Measurements from ENCODE around the gene CSF3R. TPM values are rescaled to one million over a fixed set of nuclear protein-coding genes. Genes with fewer than 3 reads are reported as not detected.

Gene CSF3R
- total and polyA plus RNA-seq, 2 donors (not counting 1 experiment from before 2014, with no cell fraction given) = 0.30 to 6.3 TPM

GRCh38 chr1:36520771-36521420 lies 38.2 kb upstream of the CSF3R start:
- Histone ChIP-seq H2AFZ (ENCODE audit: insufficient read depth, low read depth, low read length, poor library complexity, severe bottlenecking) (no peak overlapping the region), H3K4me2 (replicated peaks; ENCODE audit: low read depth, low read length, poor library complexity, severe bottlenecking) (no peak overlapping the region), H3K27me3 (replicated peaks in 1 of 4; ENCODE audit: control extremely low read depth in 1 of 4, control insufficient read depth in 3 of 4, insufficient read depth in 4 of 4, low read length in 3 of 4) (no peaks in the 10 kb centered on the region), H3K9me3 (ENCODE audit: control extremely low read depth in 1 of 3, control insufficient read depth in 2 of 3, insufficient read depth in 1 of 3, low read length in 2 of 3) (peaks cover 0 to 2% (median 0%) of the 10 kb centered on the region in 3 donors), H3K36me3 (replicated peaks in 1 of 2; ENCODE audit: control extremely low read depth in 1 of 2, control insufficient read depth in 1 of 2, extremely low read depth in 1 of 2, insufficient read depth in 2 of 2, low read length in 1 of 2) (no peaks in the 10 kb centered on the region), H3K79me2 (ENCODE audit: control insufficient read depth, insufficient read depth, low read length) (no peaks in the 10 kb centered on the region), H4K20me1 (ENCODE audit: control insufficient read depth, insufficient read depth, low read length, poor library complexity, severe bottlenecking) (no peaks in the 10 kb centered on the region), H3K27ac (ENCODE audit: low read length in 2 of 2) (no peak overlapping the region), H3K4me3 (ENCODE audit: control extremely low read depth in 1 of 5, extremely low read depth in 1 of 5, insufficient read depth in 1 of 5, low read depth in 2 of 5, low read length in 4 of 5) (no peak overlapping the region), H3K4me1 (ENCODE audit: control insufficient read depth in 2 of 2, insufficient read depth in 2 of 2, low read length in 2 of 2) (no peaks in the 10 kb centered on the region), H3K9ac (ENCODE audit: low read length) (no peak overlapping the region)
- no peak overlapping the region for H3K27ac Mint-ChIP-seq
- no peaks in the 10 kb centered on the region for H3K4me1 Mint-ChIP-seq
- no peak overlapping the region for H3K4me3 Mint-ChIP-seq
- H3K27me3 Mint-ChIP-seq = no peaks in the 10 kb centered on the region
- TF ChIP-seq EZH2 (IDR thresholded peaks at IDR 0.05; ENCODE audit: borderline replicate concordance, insufficient read depth, low read depth, low read length, poor library complexity, severe bottlenecking) = no peak
- no peak for TF ChIP-seq CTCF (IDR thresholded peaks at IDR 0.05)
- H3K9me3 Mint-ChIP-seq (ENCODE audit: insufficient read depth) = no peaks in the 10 kb centered on the region
- intact Hi-C loops (cut with micrococcal nuclease) = no loop called here
- no peak for ATAC-seq (ENCODE audit: low read depth)
- no peak for DNase-seq
- ChIA-PET CTCF (no interaction called here), POLR2A (no interaction called here)
- 90% methylated on average over 10 of the region's 12 CpGs for WGBS (ENCODE audit: insufficient coverage)

DNA sequence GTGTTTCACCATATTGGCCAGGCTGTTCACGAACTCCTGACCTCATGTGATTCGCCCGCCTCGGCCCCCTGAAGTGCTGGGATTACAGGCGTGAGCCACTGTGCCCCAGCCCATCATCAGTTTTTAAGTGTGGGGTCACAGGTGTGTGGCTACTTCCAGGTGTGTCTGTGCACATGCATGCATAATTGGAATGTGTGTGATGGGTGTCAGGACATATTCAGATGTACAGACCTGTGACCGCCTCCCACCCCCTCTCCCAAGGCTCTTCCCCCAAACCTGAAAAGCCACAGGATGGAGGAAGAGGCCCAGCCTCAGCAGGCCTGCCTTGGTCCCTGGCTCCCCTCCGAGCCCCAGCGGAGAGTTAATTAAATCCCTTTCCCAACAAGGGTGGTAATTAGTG lies 37.3 kb upstream of the CSF3R start:
- WGBS (ENCODE audit: insufficient coverage) = 80% methylated on average over 5 of the region's 8 CpGs
- Histone ChIP-seq H3K79me2 (ENCODE audit: control insufficient read depth, insufficient read depth, low read length) (no peaks in the 10 kb centered on the region), H3K27me3 (replicated peaks in 1 of 4; ENCODE audit: control extremely low read depth in 1 of 4, control insufficient read depth in 3 of 4, insufficient read depth in 4 of 4, low read length in 3 of 4) (no peaks in the 10 kb centered on the region), H3K9ac (ENCODE audit: low read length) (no peak overlapping the region), H2AFZ (ENCODE audit: insufficient read depth, low read depth, low read length, poor library complexity, severe bottlenecking) (no peak overlapping the region), H3K4me2 (replicated peaks; ENCODE audit: low read depth, low read length, poor library complexity, severe bottlenecking) (no peak overlapping the region), H3K36me3 (replicated peaks in 1 of 2; ENCODE audit: control extremely low read depth in 1 of 2, control insufficient read depth in 1 of 2, extremely low read depth in 1 of 2, insufficient read depth in 2 of 2, low read length in 1 of 2) (no peaks in the 10 kb centered on the region), H3K4me3 (ENCODE audit: control extremely low read depth in 1 of 5, extremely low read depth in 1 of 5, insufficient read depth in 1 of 5, low read depth in 2 of 5, low read length in 4 of 5) (no peak overlapping the region), H3K4me1 (ENCODE audit: control insufficient read depth in 2 of 2, insufficient read depth in 2 of 2, low read length in 2 of 2) (no peaks in the 10 kb centered on the region), H3K27ac (ENCODE audit: low read length in 2 of 2) (no peak overlapping the region), H4K20me1 (ENCODE audit: control insufficient read depth, insufficient read depth, low read length, poor library complexity, severe bottlenecking) (no peaks in the 10 kb centered on the region), H3K9me3 (ENCODE audit: control extremely low read depth in 1 of 3, control insufficient read depth in 2 of 3, insufficient read depth in 1 of 3, low read length in 2 of 3) (peaks cover 0 to 2% (median 0%) of the 10 kb centered on the region in 3 donors)
- Mint-ChIP-seq H3K4me1 (no peaks in the 10 kb centered on the region), H3K4me3 (no peak overlapping the region), H3K27ac (no peak overlapping the region), H3K27me3 (no peaks in the 10 kb centered on the region), H3K9me3 (ENCODE audit: insufficient read depth) (no peaks in the 10 kb centered on the region)
- CTCF ChIA-PET = interaction anchor here (1.0 kb wide), 1 partner anchor 967 kb away, joined by 3 read pairs; no protein-coding TSS in a partner anchor
- intact Hi-C loops (cut with micrococcal nuclease) = no loop called here
- POLR2A ChIA-PET = no interaction called here
- TF ChIP-seq EZH2 (IDR thresholded peaks at IDR 0.05; ENCODE audit: borderline replicate concordance, insufficient read depth, low read depth, low read length, poor library complexity, severe bottlenecking) (no peak), CTCF (IDR thresholded peaks at IDR 0.05) (no peak)
- ATAC-seq (ENCODE audit: low read depth) (no peak), DNase-seq (no peak)
